Keratinocyte (primary cell): ENCODE data around the gene ETV5. TPM values are rescaled to one million over a fixed set of nuclear protein-coding genes. Genes with fewer than 3 reads are reported as not detected.

Experiments used
- DNase-seq: peaks from one replicate; pipeline ENCODE4 v3.0.0-alpha.2; 2011; ENCODE audit warnings: low read depth, missing footprints, low spot score
- FAIRE-seq: peaks from 2 replicates; lab custom pipeline; 2011; peaks lifted over from hg19 to GRCh38; lab: Jason Lieb, UNC
- H2AFZ ChIP-seq: 2 replicates; pipeline ENCODE4 v1.6.0; 2012; ENCODE audit warnings: low read length, control low read depth, inconsistent platforms; ENCODE audit not compliant: control insufficient read depth
- H3K27ac ChIP-seq: 2 replicates; pipeline ENCODE4 v1.5.1; 2011; ENCODE audit warnings: low read length; ENCODE audit not compliant: control insufficient read depth, insufficient read depth
- H3K27me3 ChIP-seq: 3 replicates; pipeline ENCODE4 v1.6.0; 2011; ENCODE audit warnings: low read length; ENCODE audit not compliant: control insufficient read depth, insufficient read depth; ENCODE audit errors: extremely low read depth
- H3K36me3 ChIP-seq, 2 experiments: 2 replicates in 1 of 2; 3 replicates in 1 of 2; pipeline ENCODE4 v1.5.1; 2011; ENCODE audit warnings: low read length in 2 of 2, mild to moderate bottlenecking in 1 of 2; ENCODE audit not compliant: control insufficient read depth in 2 of 2, insufficient read depth in 2 of 2; ENCODE audit errors: extremely low read depth in 1 of 2
- H3K4me1 ChIP-seq: 3 replicates; pipeline ENCODE4 v1.5.1; 2011; ENCODE audit warnings: low read length; ENCODE audit not compliant: control insufficient read depth, insufficient read depth; ENCODE audit errors: extremely low read depth
- H3K4me2 ChIP-seq: 3 replicates; pipeline ENCODE4 v1.6.0; 2011; ENCODE audit warnings: low read depth, low read length; ENCODE audit not compliant: control insufficient read depth, insufficient read depth; ENCODE audit errors: extremely low read depth
- H3K4me3 ChIP-seq, 3 experiments: fragments of 200-600 bp in 1 of 3; sonication (generic) in 1 of 3; 2 replicates in 2 of 3; 3 replicates in 1 of 3; pipeline ENCODE4 v1.5.1; 2011 to 2016; ENCODE audit warnings: low read length in 3 of 3, mild to moderate bottlenecking in 3 of 3, control low read depth in 2 of 3, inconsistent platforms in 1 of 3, low read depth in 1 of 3, mixed read lengths in 1 of 3, mixed run types in 1 of 3, moderate library complexity in 1 of 3; ENCODE audit not compliant: control insufficient read depth in 2 of 3, insufficient read depth in 2 of 3; ENCODE audit errors: extremely low read depth in 1 of 3
- H3K79me2 ChIP-seq: 2 replicates; pipeline ENCODE4 v1.6.0; 2012; ENCODE audit warnings: low read length; ENCODE audit not compliant: control insufficient read depth, insufficient read depth
- H3K9ac ChIP-seq: 3 replicates; pipeline ENCODE4 v1.6.0; 2011; ENCODE audit warnings: low read length; ENCODE audit not compliant: control insufficient read depth, insufficient read depth; ENCODE audit errors: extremely low read depth
- H3K9me1 ChIP-seq: 3 replicates; pipeline ENCODE4 v1.6.0; 2011; ENCODE audit warnings: low read length; ENCODE audit not compliant: control insufficient read depth, insufficient read depth; ENCODE audit errors: extremely low read depth
- H3K9me3 ChIP-seq: 2 replicates; pipeline ENCODE4 v1.5.1; 2012; ENCODE audit warnings: low read depth, low read length; ENCODE audit not compliant: control insufficient read depth
- H4K20me1 ChIP-seq: 3 replicates; pipeline ENCODE4 v1.6.0; 2011; ENCODE audit warnings: low read length; ENCODE audit not compliant: control insufficient read depth, insufficient read depth; ENCODE audit errors: extremely low read depth
- EZH2 ChIP-seq: IDR thresholded peaks from one replicate; pipeline ENCODE4 v1.6.1; 2012; ENCODE audit warnings: inconsistent platforms, mild to moderate bottlenecking, low read length, moderate library complexity
- dilution Hi-C: fragments of 300-500 bp; cut with MboI; formaldehyde crosslinking; loops from one replicate; pipeline ENCODE4 v1.7.0; 2020; ENCODE audit warnings: low sequenced_read_pairs; ENCODE audit not compliant: extremely low pct_ligation_motif_present
- polyA plus RNA-seq, 5 experiments: library from polyadenylated mRNA; depleted of rRNA in 3 of 5; stranded (reverse) in 3 of 5; stranded (forward) in 1 of 5; unstranded in 1 of 5; fragments of >200 nt; gene quantifications; 1 replicate in 1 of 5; 2 replicates in 3 of 5; 3 replicates in 1 of 5; pipeline versions ENCODE4 v1.2.1 to v1.2.3, GENCODE V29; 2011 to 2012; ENCODE audit warnings: missing spikeins in 2 of 5, low read depth in 1 of 5, low replicate concordance in 1 of 5
- TF ChIP-seq, protein P1 (sequence below), 3 experiments: IDR thresholded peaks in 1 of 3; conservative IDR thresholded peaks in 1 of 3; optimal IDR thresholded peaks in 1 of 3; 2 replicates in 2 of 3; 3 replicates in 1 of 3; pipeline versions ENCODE3 to v1.5.1; 2011; ENCODE audit warnings: low read length in 3 of 3, mild to moderate bottlenecking in 3 of 3, moderate library complexity in 2 of 3, control low read depth in 1 of 3, inconsistent platforms in 1 of 3; ENCODE audit not compliant: insufficient read depth in 2 of 3; ENCODE audit errors: extremely low read depth in 1 of 3

ETV5 gene
- polyA plus RNA-seq, 1 donor (not counting 4 experiments of a cell fraction or from before 2014, with no cell fraction given) = 28.7 TPM

DNA sequence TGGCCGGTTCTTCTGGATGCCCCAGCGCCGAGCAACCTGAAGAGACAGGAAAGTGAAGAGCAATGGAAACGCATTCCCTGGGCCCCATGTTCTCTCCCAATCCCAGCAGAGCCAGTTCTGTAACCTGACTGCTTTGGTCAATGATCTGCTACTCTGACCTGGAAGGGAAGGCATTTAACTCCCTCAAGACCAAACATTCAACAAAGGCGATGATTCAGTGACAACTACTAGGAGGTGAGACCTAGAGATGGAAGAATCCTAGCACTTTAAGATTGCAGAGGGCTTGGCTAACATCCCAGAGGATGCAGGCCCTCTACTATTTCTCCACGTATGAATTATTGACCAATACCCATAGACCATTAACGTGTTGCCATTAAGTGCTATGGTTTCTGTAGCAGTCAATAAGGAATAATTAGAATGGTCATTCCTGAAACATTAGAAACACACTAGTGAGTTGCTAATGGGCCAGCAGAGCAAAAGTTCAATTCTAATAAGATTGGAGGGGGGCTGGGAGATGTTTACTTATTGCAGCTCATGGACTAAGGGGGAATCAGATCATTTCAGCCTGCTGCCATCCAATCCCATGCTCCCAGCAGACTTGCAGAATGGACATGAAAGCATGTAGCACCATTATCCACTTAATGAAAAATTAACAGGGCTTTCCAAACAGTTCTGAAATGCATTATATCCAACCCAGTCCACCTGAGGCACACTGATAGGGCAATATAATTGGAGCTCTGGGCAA is 56.6 kb downstream of the ETV5 start:
- DNase-seq = no peak
- Histone ChIP-seq H3K4me1 (no peaks in the 10 kb centered on the region), H4K20me1 (no peaks in the 10 kb centered on the region), H3K79me2 (no peaks in the 10 kb centered on the region), H3K36me3 (peaks cover 30 to 47% of the 10 kb centered on the region in 2 experiments), H2AFZ (no peak overlapping the region), H3K4me2 (no peak overlapping the region), H3K27ac (no peak overlapping the region), H3K9me1 (peaks cover 4% of the 10 kb centered on the region), H3K9ac (no peak overlapping the region), H3K4me3 (no peak overlapping the region), H3K9me3 (no peaks in the 10 kb centered on the region), H3K27me3 (no peaks in the 10 kb centered on the region)
- TF ChIP-seq, protein P1, sequence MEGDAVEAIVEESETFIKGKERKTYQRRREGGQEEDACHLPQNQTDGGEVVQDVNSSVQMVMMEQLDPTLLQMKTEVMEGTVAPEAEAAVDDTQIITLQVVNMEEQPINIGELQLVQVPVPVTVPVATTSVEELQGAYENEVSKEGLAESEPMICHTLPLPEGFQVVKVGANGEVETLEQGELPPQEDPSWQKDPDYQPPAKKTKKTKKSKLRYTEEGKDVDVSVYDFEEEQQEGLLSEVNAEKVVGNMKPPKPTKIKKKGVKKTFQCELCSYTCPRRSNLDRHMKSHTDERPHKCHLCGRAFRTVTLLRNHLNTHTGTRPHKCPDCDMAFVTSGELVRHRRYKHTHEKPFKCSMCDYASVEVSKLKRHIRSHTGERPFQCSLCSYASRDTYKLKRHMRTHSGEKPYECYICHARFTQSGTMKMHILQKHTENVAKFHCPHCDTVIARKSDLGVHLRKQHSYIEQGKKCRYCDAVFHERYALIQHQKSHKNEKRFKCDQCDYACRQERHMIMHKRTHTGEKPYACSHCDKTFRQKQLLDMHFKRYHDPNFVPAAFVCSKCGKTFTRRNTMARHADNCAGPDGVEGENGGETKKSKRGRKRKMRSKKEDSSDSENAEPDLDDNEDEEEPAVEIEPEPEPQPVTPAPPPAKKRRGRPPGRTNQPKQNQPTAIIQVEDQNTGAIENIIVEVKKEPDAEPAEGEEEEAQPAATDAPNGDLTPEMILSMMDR (optimal IDR thresholded peaks at IDR 0.05 in 1 of 3, IDR thresholded peaks at IDR 0.05 in 1 of 3, conservative IDR thresholded peaks at IDR 0.05 in 1 of 3; ENCODE audit: extremely low read depth in 1 of 3, insufficient read depth in 2 of 3, low read length in 3 of 3) = no peak
- TF ChIP-seq EZH2 = no peak
- FAIRE-seq = no peak
- dilution Hi-C loops = no loop called here

GRCh38 chr3:186049001-186049400 is 59.9 kb downstream of the ETV5 start:
- no peak for FAIRE-seq
- H3K9me3 ChIP-seq = no peaks in the 10 kb centered on the region
- dilution Hi-C loops = no loop called here

More at GRCh38 chr3:186049001-186049400, 59.9 kb downstream of the ETV5 start:
- Histone ChIP-seq H3K4me2 (no peak overlapping the region), H2AFZ (no peak overlapping the region), H3K9ac (no peak overlapping the region), H3K79me2 (no peaks in the 10 kb centered on the region), H3K4me3 (no peak overlapping the region), H3K9me1 (peaks cover 2% of the 10 kb centered on the region), H3K27ac (no peak overlapping the region), H3K36me3 (peaks cover 23 to 25% of the 10 kb centered on the region in 2 experiments), H3K4me1 (no peaks in the 10 kb centered on the region), H3K27me3 (no peaks in the 10 kb centered on the region), H4K20me1 (no peaks in the 10 kb centered on the region)
- TF ChIP-seq EZH2 = no peak
- TF ChIP-seq, protein P1 (optimal IDR thresholded peaks at IDR 0.05 in 1 of 3, IDR thresholded peaks at IDR 0.05 in 1 of 3, conservative IDR thresholded peaks at IDR 0.05 in 1 of 3; ENCODE audit: extremely low read depth in 1 of 3, insufficient read depth in 2 of 3, low read length in 3 of 3) = no peak
- no peak for DNase-seq
